ENCODE data around the gene DOCK4.
A peak's percentile ranks its signal among the peaks of the same experiment; 100 is the strongest.

The DOCK4 gene

GRCh38 chr7:112137141-112138101, 68.8 kb downstream of the DOCK4 start:
- no peak for TF ChIP-seq CTCF (conservative IDR thresholded peaks at IDR 0.05; ENCODE audit: low read depth, low read length)
- DNase-seq (ENCODE audit: low read depth): peak; percentile 27
- H3K4me3 ChIP-seq (ENCODE audit: low read depth, low read length): no peak overlapping the region

GRCh38 chr7:112136271-112137008, 69.8 kb downstream of the DOCK4 start:
- no peak overlapping the region for H3K4me3 ChIP-seq (ENCODE audit: low read depth, low read length)
- no peak for DNase-seq (ENCODE audit: low read depth)
- TF ChIP-seq CTCF (conservative IDR thresholded peaks at IDR 0.05; ENCODE audit: low read depth, low read length): no peak

- TF ChIP-seq CTCF (conservative IDR thresholded peaks at IDR 0.05; ENCODE audit: low read depth, low read length): no peak
- no peak overlapping the region for H3K4me3 ChIP-seq (ENCODE audit: low read depth, low read length)
- DNase-seq (ENCODE audit: low read depth): no peak
These were observed 70.4 kb downstream of the DOCK4 start for GRCh38 chr7:112135815-112136214.

DNA sequence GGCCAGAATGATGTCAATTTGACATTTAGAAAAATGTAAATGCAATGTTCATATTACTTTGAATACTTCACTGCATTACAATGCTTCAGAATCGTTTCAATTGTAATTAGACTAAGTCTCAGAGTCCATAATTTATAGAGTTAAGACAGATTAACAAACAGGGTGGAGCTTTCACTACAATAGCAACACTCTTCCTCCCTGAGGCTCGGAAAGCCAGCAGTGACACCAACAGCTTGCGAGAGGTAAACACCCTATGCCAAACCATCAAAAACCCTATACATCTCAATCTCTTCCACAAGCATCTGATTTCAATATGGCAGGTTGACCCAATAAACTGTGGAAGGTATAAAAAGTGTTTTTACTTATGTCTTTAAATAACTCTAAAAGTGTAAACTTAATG, 72.2 kb downstream of the DOCK4 start:
- H3K4me3 ChIP-seq (ENCODE audit: low read depth, low read length): no peak overlapping the region
- no peak for DNase-seq (ENCODE audit: low read depth)
- no peak for TF ChIP-seq CTCF (conservative IDR thresholded peaks at IDR 0.05; ENCODE audit: low read depth, low read length)

DNA sequence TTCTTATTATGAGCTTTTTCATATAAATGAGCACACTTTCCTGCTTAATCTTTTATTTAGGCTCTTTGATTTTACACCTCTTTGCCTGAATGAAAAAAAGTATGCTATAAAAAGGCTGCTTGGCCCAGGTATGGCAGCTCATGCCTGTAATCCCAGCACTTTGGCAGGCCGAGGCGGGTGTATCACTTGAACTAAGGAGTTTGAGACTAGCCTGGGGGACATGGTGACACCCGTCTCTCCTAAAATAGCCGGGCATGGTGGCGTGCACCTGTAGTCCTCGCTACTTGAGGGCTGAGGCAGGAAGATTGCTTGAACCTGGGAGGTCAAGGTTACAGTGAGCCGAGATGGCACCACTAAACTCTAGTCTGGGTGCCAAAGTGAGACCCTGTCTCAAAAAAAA, 72.9 kb downstream of the DOCK4 start:
- no peak overlapping the region for H3K4me3 ChIP-seq (ENCODE audit: low read depth, low read length)
- DNase-seq (ENCODE audit: low read depth): no peak
- no peak for TF ChIP-seq CTCF (conservative IDR thresholded peaks at IDR 0.05; ENCODE audit: low read depth, low read length)

- no peak overlapping the region for H3K4me3 ChIP-seq (ENCODE audit: low read depth, low read length)
- no peak for TF ChIP-seq CTCF (conservative IDR thresholded peaks at IDR 0.05; ENCODE audit: low read depth, low read length)
- no peak for DNase-seq (ENCODE audit: low read depth)
These were observed 74.0 kb downstream of the DOCK4 start for GRCh38 chr7:112132051-112132694.
